HUDEP-2 (cell line): Measurements from ENCODE around the gene CP.

Experiments
- DNase-seq, 76 experiments: peaks; one replicate each; lab custom pipeline; 2025; ENCODE audit not compliant: unreplicated experiment in 76 of 76; lab: John Stamatoyannopoulos, UW

The CP gene

DNA sequence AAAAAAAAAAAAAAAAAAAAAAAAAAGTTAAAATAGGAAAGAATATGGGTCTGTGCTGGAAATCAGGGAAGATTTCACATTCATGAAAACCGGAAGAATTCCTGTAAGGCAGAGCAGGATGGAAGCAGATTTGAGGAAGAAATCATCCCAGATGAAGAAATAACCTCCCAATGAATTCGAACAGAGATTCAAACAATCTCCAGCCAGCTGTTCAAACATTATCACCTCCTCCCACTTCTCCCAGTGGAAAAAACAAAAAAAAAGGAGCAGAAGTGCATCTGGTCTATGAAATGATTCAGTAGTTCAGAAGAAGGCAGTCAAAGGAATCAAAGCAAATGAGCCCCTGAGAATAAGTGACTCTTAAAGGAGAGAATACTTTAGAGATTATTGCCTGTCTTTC is 33.1 kb downstream of the CP start:
- no peak for DNase-seq

DNA sequence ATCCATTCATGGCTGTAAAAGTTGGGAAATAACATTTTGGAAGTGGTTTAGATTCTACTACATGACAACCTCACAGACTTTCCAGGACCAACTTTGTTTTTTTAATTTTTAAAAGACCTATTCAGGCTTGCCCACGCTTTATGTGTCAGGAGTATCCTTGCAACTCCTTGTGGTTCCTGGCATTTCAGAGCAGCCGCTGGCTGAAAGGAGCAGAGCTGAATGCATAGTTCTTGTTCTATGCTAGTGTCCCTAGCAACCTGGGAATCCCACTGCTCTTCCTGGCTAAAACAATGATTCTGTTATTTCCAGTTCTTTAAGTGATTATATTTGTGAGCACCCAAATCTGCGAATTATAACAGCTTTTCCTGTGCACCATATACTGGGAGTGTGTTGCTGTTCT is 34.9 kb downstream of the CP start:
- no peak for DNase-seq

DNA sequence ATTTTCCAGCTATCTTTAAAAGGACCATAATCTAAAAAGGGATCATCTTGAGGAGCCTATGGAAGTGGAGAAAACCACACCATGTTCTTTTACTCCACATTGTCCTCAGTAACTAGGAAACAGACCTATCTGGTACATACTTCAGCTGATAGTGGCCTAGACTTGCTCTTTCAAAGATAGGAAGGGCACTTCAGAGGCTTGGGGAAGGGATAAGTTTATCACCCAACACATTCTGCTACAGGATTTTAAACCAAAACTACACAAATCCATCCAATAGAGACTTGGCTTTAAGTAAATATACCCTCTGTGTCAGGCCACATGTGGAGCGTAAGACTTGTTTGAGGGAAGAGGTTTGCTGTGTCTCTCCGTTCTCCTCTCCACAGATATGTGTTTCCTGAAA is 35.4 kb downstream of the CP start:
- peak in 14 of 76 experiments; percentile 3 to 29 (median 8) for DNase-seq

DNA sequence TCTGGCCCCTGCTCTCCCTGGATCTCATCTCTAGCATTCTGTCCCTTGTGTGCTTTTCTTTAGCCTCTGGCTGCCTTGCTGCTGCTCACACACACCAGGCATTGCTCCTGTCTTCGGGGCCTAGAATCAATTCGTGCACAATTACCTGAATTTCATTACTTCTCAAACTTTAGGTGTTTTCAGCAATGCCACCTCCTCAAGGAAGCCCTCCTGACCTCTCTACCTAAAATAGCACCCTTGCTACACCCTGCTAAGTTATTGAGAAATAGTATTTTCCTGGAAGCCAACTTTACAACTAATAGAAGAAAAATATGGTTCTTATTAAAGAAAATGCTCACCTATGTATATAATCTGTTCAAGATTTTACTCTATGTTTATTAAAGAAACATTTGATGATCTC is 40.4 kb downstream of the CP start:
- DNase-seq, result no peak

DNA sequence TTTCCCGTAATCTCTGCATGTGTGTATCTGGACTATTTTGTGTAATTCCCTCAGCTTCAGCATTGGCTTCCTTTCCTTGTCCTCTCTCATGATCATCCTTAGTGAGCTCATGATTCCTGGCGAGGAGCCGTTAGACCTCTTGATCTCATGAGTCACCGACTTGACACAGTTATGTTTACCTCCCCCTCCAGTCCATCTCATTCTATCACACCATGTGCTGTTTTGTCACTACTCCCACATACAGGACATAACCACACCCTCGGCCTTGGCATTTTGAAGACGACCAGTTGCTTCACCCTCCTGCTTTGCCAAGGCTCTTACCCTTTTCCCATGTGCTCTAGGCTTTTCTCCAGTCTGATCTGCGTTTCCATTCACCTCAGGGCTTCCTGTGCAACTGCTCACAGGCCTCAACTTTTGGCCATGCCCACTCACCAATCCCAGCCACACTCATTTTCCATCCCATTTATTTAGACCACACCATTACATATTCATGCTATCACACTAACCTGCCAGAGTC is 41.5 kb downstream of the CP start:
- peak in 74 of 76 experiments; percentile 21 to 98 (median 83) for DNase-seq

DNA sequence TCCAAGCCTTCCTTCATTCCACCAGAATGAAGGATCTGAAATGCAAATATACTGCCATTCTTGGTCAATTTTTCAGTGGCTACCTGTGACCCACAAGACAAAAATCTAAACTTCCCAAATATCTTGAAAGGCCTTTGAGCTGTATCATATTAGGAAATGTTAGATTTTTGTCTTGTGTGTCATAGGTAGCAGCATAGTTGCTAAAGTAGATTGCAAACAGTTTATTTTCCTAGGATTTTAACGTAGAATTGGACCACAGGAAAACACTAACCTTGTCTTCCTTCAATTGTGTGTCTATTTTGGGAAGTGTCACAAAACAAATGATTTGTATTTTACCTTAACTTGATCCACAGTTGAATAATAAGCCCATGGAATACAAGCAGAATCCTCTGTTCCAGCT is 42.4 kb downstream of the CP start:
- no peak for DNase-seq

DNA sequence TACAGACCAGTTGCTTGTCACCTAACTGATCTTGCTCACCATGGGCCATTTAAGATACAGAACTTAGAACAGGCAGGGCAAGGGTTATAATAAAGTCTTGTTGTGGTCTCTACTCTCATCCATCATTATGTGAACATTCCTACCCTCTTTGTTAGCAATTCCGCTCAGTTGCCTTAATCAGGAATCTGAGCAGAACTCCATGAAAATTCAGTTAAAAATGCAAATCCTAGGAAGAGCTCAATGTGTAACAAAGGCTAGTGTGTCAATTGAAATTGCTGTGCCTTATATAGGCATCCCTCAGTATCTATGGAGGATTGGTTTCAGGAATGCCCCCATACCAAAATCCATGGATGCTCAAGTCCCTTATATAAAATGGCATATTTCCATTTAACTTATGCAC is 44.5 kb downstream of the CP start:
- no peak for DNase-seq

DNA sequence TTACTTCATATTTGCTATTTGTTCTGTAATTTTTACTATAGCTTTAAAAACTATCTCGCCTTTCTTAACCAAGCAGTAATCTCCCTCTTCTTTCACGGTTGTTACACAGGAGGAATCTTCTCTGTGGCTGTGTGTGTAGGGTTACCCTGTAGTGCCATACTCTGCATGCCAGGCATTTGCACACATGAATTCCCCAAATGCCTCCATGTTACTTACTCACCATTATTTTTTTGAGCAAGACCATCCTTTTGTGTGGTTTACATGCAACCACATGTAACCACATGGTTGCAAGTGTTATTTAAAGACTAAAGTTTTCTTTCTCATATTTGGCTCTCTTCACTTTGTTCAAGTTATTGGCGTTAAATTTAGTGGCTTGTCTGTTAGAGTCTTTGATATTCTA is 46.7 kb downstream of the CP start:
- DNase-seq, result no peak

DNA sequence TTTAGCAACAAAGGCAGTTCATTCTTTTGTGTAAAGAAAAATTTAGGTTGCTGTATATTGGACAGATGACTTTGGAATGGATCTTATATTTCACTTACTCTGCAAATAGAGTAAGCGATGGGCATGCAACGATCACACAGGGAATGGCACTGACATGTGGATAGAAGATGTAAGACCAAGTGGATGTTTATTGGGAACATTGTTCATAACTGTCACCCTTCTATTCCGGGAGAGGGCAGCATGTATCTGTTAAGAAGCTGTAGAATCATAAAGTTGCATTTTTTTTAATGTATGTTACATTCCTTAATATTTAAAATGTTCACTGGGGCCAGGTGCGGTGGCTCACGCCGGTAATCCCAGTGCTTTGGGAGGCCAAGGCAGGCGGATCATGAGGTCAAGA is 51.0 kb downstream of the CP start:
- DNase-seq, result no peak

DNA sequence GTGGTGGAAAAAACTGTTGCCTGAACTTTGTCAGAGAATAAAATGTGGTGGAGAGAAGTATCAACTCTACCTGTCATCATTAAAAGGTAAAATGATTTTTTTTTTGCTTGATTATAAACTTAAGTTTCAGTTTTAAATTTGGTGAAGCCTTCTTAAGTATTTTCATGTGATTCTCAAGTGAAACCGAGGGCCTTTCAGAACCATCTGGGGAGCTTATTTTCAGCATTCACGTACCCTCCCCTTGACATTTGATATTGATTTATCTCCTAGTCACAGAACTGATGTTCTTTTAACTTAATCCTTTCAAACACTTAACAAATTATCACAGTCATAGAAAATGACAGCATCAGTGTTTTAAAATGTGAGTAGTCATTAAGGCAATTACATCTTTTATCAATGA is 53.7 kb downstream of the CP start:
- no peak for DNase-seq

DNA sequence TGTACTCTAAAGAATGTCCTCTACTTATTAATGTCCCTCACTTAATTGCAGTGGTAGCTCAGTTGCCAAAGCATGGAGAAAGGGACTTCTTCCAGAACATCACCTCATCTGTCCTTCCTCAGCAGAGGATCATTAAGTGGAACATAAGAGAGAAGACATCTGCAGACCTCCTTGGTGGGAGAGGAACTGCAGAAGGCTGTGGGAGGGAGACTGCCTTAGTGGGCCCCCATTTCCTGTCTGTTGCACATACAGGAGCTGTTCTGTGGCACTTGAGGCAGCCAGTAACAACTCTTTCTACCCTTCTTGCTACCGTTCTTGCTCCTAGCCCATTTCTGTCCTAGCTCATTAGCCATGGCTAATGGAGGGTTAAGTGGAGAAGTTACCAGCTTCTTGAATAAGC is 58.6 kb downstream of the CP start:
- DNase-seq, result no peak

DNA sequence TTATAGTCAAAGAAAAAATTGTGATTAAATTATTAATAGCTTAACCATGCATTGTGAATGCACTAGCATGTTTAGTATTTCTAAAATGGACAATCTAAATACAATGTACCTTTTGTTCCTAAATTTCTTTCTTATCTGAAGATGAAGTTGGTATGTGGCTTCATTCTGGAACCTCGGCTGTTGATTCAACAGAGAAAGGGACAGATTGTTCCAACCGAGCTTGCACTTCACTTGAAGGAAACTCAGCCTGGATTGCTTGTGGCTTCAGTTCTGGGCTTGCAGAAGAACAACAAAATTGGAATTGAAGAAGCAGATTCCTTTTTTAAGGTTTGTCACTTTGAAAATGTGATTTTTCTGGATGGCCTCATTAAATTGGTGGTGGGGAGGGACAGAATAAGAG is 59.6 kb downstream of the CP start:
- no peak for DNase-seq

DNA sequence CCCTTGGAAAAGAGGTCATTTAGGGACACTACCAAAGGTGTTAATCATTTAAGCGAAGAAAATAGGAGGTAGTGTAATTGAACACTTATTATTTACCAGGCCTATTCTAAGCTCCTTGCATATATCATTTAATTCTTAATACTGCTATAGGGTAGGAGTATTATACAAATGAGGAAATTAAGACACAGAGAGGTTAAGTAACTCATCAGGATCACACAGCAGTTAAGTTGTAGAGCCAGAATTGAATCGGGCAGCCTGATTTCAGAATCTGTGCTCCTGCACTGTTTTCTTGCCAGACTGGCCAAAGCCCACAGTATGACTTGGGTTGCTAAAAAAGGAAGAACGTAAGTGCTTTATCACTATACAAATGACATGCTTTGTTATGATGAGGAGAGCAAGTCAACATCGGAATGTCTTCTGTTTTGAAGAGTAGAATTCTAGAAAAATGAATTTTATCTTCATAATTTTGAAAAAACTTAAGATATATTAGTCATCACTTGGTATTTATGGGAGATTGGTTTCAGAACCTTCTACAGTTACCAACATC is 60.8 kb downstream of the CP start:
- no peak for DNase-seq

DNA sequence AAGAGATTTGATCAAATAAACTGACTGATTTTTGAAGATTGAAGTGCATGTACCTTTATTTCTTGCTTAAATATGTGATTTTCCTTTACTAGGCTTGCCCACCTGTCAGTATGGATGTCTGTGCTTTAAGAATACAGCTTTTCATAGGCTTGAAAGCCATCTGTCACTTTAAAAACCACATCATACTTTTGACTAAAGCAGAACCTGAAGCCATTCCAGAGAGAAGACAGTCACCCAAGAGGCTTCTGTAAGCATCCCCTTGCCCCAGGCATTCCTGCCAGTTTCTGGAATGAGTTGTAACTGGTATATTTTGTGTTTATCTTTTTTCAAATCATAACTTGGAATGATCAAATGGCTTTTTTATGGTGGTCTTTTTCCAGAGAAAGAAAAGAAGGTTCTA is 68.2 kb downstream of the CP start:
- DNase-seq, result no peak

DNA sequence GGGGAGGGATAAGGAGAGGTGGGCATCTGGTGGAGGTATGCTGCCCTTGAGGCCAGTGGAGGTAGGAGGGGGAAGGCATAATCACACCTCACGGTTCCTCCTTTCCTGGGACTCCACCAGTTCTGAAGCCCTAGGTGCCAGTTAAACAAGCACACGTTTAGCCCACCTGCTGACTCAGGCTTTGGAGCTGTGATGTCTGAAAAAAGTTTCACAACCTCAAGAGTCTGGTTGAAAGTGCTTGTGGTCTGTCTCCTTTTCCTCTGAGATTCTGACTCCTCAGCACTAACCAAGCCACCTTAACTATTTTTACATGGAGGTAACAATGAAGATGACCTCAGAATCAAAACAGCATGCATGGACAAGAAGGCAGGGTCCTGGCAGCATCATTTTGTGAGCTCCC is 69.2 kb downstream of the CP start:
- no peak for DNase-seq

DNA sequence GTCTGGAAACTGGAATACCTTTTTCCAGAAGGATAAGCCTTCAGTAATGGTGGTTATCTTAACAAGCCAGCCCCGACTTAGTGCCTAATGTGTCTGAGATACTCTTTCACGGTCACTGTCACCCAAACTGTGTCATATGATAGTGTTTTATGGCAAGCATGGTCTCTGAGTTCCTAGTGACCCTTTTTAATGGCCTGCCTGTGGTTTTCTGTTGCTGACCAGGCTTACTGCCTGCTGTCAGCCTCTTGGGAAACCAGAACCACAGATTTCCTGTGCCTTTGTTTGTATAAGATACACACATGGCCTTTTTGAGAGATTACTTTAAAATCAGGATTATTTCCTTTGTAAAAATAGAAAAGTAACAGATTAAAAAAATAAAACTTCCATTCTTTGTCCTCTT is 69.8 kb downstream of the CP start:
- DNase-seq, result no peak

DNA sequence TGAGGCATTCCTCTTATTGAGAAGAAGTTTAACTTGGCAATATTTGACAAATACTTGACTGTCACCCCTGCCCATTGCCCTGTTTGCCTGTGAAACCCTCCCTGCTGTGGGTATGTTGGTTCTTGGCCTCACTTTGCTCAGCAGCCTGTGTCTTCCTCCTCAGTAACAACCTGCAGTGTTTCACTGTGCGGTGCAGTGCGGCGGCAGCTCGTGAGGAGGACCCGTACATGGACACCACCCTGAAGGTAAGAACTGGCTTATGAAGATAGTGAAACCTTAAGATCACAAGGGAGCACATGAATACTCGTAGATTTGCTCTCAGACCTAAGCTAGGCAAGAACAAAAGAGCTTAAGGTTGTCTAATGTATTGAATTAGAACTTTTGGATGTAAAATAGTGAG is 71.2 kb downstream of the CP start:
- DNase-seq, result no peak

DNA sequence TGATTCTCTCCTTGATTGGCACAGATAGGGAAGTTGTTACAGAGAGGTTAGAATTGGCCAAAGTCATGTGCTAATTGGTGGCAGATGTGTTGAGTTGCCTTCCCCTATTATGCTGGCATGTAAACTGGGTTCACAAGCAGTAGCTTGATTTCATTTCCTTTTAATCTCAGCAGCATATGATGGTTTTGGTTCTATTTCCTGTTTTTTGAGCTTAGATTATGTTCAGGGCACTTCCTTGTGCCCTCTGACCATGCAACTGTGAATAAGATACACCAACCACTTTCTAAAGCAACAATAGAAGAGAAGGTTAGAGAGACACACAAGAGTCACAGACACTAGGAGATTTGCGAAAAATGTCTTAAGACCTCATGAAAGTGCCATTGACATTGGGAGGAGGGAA is 75.7 kb downstream of the CP start:
- no peak for DNase-seq

DNA sequence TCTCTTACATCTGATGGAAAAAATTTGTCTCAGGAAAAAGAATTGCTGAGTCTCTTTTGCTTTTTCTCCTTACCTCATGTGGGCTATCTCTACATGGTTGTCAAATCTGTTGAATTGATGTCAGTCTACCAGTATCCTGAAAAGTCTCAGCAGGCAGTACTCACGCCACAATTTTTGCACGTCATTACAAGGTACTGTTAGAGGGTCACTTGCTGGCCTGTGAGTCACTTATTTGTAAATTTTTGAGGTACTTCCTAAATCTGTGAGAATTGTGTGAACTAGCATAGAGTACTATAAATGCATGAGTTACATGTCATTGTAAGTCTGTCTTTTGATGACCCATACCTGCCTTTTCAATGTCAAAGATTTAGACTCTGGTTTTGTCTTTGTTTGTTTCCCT is 76.3 kb downstream of the CP start:
- no peak for DNase-seq

DNA sequence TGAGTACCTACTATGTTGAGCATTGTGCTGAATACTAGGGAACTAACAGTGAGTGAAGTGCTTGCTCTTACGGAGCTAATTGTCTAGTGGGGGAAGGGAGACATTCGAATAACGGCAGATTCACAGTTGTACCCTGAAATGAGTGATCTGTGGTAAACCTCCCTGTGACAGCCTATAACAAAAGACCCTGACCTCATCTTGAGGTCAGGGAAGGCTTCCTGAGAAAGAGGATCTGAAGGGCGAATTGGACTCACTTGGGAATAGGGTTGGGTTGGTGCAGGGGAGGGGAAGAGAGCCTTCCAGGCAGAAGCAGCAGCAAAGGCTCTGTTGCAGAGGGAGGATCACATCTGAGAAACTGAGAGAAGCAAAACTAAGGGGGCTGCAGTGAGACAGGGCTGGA is 78.9 kb downstream of the CP start:
- DNase-seq, result no peak

DNA sequence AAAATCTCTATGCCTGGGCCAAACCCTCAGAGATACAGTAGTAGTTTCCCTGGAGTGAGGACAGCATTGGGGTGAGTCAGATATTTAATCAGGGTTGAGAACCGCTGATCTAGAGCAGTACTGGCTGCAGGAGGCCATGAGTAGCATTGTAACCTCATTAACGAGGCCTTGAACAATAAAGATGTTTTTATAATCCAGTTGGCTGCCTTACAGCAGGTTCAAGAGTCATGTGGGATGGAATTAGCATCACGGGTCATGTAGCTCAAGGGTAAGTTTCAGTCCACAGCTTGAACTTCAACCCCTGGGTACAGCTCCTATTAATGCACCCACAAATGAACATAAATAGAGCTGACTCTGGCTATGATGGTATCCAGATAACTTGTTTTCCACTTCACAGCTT is 87.1 kb downstream of the CP start:
- peak in 1 of 76 experiments; percentile 2 for DNase-seq

DNA sequence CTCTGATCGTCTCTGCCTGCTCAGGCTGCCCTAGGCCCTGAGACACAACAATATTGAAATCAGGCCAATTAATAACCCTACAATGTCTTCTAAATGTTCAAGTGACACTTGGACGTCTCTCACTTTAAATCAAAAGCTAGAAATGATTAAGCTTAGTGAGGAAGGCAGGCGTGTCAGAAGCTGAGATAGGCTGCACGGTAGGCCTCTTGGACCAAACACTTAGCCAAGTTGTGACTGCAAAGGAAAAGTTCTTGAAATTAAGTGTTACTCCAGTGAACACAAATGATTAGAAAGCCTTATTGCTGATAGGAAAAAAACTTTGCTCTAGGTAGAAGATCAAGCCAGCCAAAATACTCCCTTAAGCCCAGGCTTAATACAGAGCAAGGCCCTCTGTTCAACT is 90.0 kb downstream of the CP start:
- no peak for DNase-seq
